GM11168 (cell line): ENCODE results near the gene GALNT14.

Experiments
- in situ Hi-C: fragments of 300-500 bp; cut with MboI; formaldehyde crosslinking; loops from one replicate; pipeline ENCODE4 v1.12.0; 2022; ENCODE audit warnings: low sequenced_read_pairs; ENCODE audit not compliant: unreplicated experiment

Gene GALNT14

DNA sequence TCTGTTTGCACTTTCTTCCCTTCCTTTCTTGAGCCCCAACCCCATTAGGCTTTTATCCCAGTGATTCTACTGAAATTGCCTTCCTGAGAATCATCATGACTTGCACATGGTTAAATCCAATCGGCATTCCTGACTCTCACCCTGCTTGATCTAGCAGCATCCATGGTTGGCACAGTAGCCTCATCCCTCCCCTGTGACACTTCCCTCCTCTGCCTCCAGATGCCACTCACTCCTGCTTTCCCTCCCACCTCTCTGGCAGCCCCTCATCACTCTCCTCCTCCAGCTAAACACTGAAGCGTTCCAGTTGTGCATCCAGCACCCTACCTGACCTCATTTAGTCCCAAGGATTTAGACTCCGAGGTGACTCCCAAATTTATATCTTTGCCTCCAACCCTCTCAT is 114.7 kb downstream of the GALNT14 start:
- in situ Hi-C loops = no loop called here

DNA sequence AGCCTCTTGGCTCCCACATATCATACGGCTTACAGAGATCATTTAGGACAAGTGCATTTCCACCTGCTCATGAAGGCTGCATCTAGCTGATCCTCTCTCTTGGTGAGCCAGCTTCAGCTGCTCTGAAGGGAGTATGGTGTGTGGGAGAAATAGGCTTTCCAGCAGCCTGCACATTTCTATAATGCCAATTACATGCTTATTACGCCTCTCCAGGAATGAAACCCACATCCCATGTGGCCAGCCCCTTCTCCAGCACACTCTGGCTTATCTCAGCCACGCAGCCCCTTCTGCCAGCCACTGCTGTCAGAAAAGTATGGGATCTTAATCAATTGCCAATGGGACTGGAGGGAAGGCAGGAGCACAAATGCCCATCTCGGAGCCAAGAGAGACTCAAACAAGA is 117.5 kb downstream of the GALNT14 start:
- in situ Hi-C loops = no loop called here

DNA sequence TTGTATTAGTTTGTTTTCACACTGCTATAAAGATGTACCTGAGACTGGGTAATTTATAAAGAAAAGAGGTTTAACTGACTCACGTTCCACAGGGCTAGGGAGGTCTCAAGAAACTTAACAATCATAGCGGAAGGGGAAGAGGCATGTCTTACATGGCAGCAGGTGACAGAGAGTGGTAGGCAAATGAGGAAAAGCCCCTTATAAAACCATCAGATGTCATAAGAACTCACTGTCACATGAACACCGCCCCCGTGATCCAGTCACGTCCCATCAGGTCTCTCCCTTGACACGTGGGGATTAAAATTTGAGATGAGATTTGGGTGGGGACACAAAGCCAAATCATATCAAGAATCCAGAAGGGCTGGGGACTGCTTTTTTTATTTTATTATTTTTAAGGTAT is 120.0 kb downstream of the GALNT14 start:
- in situ Hi-C loops = no loop called here

DNA sequence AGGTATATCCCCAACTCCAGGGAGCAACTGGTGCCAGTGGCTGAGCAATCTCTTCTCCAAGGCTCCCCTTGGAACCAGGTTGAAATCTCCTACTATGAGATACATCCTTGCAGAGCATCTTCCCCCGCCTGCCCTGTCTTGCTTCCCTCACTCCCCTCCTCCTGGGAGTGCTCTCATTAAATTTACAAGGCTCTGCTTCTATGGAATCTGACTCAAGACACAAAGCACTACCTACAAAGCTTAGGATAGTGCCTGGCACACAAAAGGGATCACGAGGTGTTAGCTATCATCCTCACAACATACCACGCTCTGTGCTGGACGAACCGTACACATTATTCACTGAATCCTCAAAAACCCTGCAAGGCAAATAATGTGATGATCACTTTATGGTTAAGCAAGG is 121.6 kb downstream of the GALNT14 start:
- in situ Hi-C loops = no loop called here

GRCh38 chr2:31014516-31014915 is 123.7 kb downstream of the GALNT14 start:
- in situ Hi-C loops = no loop called here

DNA sequence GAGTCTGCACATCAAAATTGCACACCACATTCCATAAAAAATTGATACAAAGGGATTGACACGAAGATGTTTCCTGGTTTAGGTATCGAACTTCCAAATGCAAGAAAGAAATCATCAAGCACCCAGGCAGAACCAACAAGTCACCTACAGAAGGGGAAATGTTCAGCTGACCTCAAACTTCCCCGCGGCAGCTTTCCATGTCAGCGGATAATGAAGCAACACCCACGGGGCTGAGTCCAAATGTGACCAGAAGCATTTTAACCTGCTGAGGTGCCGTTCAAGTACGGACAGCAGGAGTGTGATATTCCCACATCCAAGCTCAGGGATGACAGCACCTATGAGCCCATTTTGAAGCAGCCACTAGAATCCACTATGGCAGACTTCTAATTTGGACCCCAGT is 124.9 kb downstream of the GALNT14 start:
- in situ Hi-C loops = no loop called here

DNA sequence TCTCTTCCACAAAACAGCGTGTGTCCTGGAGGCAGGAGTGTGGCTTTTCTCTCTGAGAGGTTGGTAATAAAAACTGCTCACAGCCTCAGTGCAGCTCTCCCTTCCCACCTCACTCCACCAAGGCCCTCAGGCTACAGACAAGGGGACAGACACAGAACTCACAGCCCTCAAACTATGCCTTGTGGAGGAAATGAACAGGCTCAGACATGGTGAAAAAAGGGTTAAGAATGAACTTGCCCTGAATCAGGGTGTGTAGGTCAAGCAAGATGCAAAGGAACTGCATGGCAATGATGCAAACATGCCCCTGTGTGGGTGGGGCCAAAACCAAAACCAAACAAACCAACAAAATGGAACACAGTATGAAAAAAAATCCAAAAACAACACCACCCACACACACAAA is 125.8 kb downstream of the GALNT14 start:
- in situ Hi-C loops = no loop called here

GRCh38 chr2:31011587-31011986 is 126.7 kb downstream of the GALNT14 start:
- in situ Hi-C loops = no loop called here

- in situ Hi-C loops = no loop called here
Observed at GRCh38 chr2:31008561-31009114, 129.6 kb downstream of the GALNT14 start.

DNA sequence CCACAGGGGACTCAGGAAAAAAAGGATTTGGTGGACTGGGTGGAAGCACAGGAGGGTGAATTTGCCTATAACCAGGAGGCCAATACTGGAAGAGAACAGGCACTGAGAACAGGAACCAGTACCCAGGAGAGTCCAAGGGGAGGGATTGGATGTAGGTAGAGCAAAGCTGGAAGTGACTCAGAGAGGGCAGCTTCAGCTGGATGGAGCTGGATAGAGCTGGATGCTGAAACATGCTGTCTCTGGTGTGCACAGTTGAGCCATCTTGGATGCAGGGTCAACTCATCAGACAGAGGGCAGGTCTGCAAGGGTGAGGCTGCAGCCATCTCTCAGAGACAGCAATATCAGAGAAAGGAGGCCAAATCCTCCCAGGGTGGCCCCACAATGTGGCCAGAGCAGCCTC is 134.0 kb downstream of the GALNT14 start:
- in situ Hi-C loops = no loop called here

DNA sequence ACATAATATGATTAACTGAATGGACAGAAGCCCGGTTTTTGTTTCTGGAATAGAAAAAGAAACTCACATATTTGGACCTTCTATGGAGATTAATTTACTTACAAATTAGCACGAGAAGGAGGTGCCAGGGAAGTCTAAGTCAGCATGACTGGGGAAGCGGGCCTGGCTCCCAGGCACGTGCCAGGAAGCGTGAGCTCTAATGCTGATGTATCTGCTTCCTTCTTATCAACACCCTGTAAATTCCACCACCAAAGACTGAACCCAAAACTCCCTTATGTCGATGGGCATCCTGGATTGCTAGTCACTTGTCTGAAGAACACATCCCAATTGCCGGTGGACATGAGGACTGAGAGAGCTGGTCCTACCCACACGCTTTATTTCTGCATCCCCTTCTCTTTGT is 134.5 kb downstream of the GALNT14 start:
- in situ Hi-C loops = no loop called here

- in situ Hi-C loops = no loop called here
Observed at GRCh38 chr2:31002537-31003150, 135.6 kb downstream of the GALNT14 start.

DNA sequence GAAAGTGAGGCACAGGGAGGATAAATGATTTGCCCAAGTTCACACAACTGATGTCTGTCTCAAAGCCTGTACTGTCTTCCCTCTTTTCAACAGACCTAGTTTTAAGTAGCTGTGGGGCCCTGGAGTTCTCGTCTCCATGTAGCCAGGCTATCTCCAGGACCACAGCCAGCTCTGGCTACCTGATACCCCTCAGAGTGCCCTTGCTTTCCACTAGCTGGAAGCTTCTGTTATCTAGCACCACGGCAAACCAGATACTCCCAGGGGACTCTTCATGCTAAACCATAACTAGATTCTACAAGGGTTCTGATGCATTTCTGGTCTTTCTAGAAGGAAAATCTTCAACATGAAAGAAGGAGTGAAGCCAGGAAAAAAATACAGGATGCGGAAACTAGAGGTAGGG is 137.3 kb downstream of the GALNT14 start:
- in situ Hi-C loops = no loop called here

GRCh38 chr2:30998672-30999071 is 139.6 kb downstream of the GALNT14 start:
- in situ Hi-C loops = no loop called here

- in situ Hi-C loops = no loop called here
Observed at GRCh38 chr2:30997979-30998378, 140.3 kb downstream of the GALNT14 start.

DNA sequence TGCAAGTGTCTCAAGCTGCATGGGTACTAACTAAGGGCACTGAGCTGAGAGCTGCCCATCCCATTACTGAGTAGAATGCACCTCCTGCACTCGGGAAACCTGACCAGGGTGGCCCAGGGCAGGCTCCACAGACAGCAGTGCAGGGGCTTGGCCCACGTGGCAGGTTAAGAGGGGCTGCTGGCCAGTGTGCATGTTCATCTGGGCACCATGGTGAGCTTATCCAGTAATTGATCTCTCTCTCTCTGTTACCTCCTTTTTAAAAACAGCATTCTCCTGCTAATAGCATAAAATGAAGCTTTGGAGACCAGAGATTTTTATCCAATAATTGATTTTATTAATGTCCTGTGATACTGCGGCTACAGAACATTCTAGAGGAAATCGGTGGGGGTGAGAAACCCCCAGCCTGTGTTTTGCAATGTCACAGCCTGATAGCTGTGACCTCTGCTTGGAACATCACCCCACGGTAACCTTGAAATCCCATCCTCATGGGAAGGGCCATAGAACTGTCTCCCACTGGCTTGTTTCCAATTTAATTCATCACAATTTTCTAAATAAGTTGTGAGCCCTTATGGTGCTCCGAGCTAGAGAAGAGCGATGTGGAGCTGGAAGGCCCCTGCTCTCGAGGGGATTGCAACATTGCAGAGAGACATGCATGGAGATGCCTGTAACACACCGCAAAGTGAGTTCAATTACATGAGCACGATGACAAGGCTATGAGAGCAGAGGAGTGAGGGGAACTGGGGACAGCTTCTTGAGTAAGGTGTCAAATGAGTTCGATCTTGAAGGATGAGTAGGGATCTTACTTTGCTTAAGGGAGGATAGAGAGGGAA is 143.8 kb downstream of the GALNT14 start:
- in situ Hi-C loops = no loop called here

- in situ Hi-C loops = no loop called here
Observed at GRCh38 chr2:30992781-30993180, 145.5 kb downstream of the GALNT14 start.

- in situ Hi-C loops = no loop called here
Observed at GRCh38 chr2:30990671-30991070, 147.6 kb downstream of the GALNT14 start.

- in situ Hi-C loops = no loop called here
Observed at GRCh38 chr2:30990176-30990575, 148.1 kb downstream of the GALNT14 start.

DNA sequence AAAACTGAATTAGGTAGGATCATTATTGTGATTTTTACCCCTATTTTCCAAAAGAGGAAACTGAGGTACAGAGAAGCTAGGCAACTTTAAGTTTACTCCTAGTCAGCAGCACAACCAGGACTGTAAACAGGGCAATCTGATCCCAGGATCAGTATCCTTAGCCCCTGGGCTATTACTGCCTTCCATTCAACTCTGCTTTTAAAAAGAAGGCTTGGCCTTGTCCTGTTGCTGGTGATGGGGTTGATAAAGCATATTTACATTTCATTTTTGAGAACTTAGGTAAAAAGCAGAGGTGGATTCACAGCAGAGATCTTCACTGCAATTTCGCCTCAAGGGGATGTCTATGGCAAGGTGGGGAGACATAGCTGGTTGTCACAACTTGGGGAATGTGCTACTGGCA is 148.5 kb downstream of the GALNT14 start:
- in situ Hi-C loops = no loop called here

- in situ Hi-C loops = no loop called here
Observed at GRCh38 chr2:30987566-30987965, 150.7 kb downstream of the GALNT14 start.

DNA sequence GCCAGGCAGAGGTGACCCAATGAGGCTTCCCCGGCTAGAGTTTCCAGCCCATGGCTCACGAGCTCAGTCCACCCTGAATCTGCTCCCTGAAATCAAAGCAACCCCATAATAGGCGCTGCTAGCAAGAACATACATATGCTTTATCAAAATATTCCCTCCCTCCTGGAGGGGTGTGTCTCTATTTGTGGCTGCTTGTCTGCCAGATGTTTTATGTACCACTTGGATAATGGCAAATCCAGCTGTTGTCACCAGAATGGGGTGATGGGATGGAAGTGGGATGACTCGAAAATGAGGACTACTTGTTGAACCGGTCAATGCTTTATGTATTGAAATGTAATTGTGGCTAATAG is 152.0 kb downstream of the GALNT14 start:
- in situ Hi-C loops = no loop called here
